ENCODE data around the gene C2orf78. TPM values are rescaled to one million over a fixed set of nuclear protein-coding genes. Genes with fewer than 3 reads are reported as not detected.

C2orf78 gene
- total and polyA plus RNA-seq, 4 donors, result 0.02 TPM; not detected in 3

DNA sequence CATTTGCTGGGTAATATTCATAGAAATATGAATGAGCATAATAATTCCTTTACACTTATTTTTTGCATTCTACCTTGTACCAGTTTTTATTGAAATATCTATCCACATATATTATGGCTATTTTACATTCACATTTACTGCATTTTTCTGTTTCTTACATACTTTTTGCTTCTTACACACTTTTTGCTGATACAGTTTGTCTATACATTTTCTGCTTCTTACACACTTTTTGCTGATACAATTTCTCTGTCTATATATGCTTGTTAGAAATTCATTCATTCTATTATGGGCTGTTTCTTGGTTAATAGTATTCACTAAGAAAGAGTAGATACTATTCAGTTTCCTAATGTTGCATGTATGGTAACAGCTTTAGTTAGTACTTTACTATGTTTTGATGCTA is 27.9 kb downstream of the C2orf78 start:
- no peaks in the 10 kb centered on the region for H3K36me3 ChIP-seq (ENCODE audit: control insufficient read depth in 4 of 4, insufficient read depth in 3 of 4, low read depth in 1 of 4, low read length in 3 of 4)

DNA sequence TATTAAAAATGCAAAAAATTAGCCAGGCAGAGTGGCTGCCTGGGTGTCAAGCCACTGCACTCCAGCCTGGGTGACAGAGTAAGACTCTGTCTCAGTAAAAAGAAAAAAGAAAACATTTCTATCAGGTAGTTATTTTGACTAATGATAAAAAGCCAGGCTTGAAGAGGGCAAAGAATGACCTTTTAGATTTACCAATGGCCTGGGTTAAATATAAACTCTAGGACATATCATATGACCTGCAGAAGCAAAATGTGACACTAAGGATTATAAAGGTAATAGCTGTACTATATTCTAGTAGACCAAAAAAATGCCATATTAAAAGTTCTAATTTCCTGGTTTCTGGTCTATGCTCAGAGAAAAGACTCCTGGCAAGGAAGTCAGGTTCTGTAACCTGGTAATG is 28.7 kb downstream of the C2orf78 start:
- no peak for DNase-seq (ENCODE audit: low spot score)
- Histone ChIP-seq H3K27me3 (ENCODE audit: control insufficient read depth in 4 of 4, insufficient read depth in 4 of 4, low read length in 3 of 4) (no peaks in the 10 kb centered on the region), H3K4me1 (ENCODE audit: control insufficient read depth in 4 of 4, insufficient read depth in 4 of 4, low read length in 3 of 4) (peaks cover 0 to 10% (median 5%) of the 10 kb centered on the region in 4 donors), H3K9me3 (ENCODE audit: control insufficient read depth in 4 of 4, low read length in 3 of 4) (no peaks in the 10 kb centered on the region), H3K36me3 (ENCODE audit: control insufficient read depth in 4 of 4, insufficient read depth in 3 of 4, low read depth in 1 of 4, low read length in 3 of 4) (no peaks in the 10 kb centered on the region), H3K4me3 (ENCODE audit: low read depth in 1 of 3, low read length in 3 of 3) (no peak overlapping the region), H3K9ac (ENCODE audit: low read depth in 1 of 2, low read length in 2 of 2) (no peak overlapping the region), H3K27ac (ENCODE audit: low read depth in 1 of 2, low read length in 2 of 2) (peak overlapping the region; percentile 12 to 35)
- TF ChIP-seq, protein P1, sequence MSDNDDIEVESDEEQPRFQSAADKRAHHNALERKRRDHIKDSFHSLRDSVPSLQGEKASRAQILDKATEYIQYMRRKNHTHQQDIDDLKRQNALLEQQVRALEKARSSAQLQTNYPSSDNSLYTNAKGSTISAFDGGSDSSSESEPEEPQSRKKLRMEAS (IDR thresholded peaks at IDR 0.05), result no peak
- TF ChIP-seq HNF4G (IDR thresholded peaks at IDR 0.05), result no peak
- TF ChIP-seq RXRA (IDR thresholded peaks at IDR 0.05), result peak; percentile 27 to 34
- no peak for TF ChIP-seq RAD21 (IDR thresholded peaks at IDR 0.05)
- TF ChIP-seq NR2F2 (IDR thresholded peaks at IDR 0.05), result no peak
- TF ChIP-seq SP1 (IDR thresholded peaks at IDR 0.05), result peak; percentile 51
- TF ChIP-seq, protein P2, sequence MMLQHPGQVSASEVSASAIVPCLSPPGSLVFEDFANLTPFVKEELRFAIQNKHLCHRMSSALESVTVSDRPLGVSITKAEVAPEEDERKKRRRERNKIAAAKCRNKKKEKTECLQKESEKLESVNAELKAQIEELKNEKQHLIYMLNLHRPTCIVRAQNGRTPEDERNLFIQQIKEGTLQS (IDR thresholded peaks at IDR 0.05), result no peak
- peak; percentile 44 to 54 for TF ChIP-seq HNF4A (conservative IDR thresholded peaks at IDR 0.05)
- TF ChIP-seq, protein P3, sequence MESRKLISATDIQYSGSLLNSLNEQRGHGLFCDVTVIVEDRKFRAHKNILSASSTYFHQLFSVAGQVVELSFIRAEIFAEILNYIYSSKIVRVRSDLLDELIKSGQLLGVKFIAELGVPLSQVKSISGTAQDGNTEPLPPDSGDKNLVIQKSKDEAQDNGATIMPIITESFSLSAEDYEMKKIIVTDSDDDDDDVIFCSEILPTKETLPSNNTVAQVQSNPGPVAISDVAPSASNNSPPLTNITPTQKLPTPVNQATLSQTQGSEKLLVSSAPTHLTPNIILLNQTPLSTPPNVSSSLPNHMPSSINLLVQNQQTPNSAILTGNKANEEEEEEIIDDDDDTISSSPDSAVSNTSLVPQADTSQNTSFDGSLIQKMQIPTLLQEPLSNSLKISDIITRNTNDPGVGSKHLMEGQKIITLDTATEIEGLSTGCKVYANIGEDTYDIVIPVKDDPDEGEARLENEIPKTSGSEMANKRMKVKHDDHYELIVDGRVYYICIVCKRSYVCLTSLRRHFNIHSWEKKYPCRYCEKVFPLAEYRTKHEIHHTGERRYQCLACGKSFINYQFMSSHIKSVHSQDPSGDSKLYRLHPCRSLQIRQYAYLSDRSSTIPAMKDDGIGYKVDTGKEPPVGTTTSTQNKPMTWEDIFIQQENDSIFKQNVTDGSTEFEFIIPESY (IDR thresholded peaks at IDR 0.05), result no peak
- TF ChIP-seq YY1 (IDR thresholded peaks at IDR 0.05), result peak; percentile 10
- TF ChIP-seq GABPA (IDR thresholded peaks at IDR 0.05 in 1 of 2, conservative IDR thresholded peaks at IDR 0.05 in 1 of 2), result peak in 1 of 2 donors; percentile 14

More for the DNA sequence above, 27.9 kb downstream of the C2orf78 start:
- DNase-seq (ENCODE audit: low spot score), result no peak
- Histone ChIP-seq H3K4me3 (ENCODE audit: low read depth in 1 of 3, low read length in 3 of 3) (no peak overlapping the region), H3K4me1 (ENCODE audit: control insufficient read depth in 4 of 4, insufficient read depth in 4 of 4, low read length in 3 of 4) (peaks cover 0 to 10% (median 5%) of the 10 kb centered on the region in 4 donors), H3K27me3 (ENCODE audit: control insufficient read depth in 4 of 4, insufficient read depth in 4 of 4, low read length in 3 of 4) (no peaks in the 10 kb centered on the region), H3K27ac (ENCODE audit: low read depth in 1 of 2, low read length in 2 of 2) (no peak overlapping the region), H3K9ac (ENCODE audit: low read depth in 1 of 2, low read length in 2 of 2) (no peak overlapping the region), H3K9me3 (ENCODE audit: control insufficient read depth in 4 of 4, low read length in 3 of 4) (no peaks in the 10 kb centered on the region)
- TF ChIP-seq, protein P3 (IDR thresholded peaks at IDR 0.05), result no peak
- no peak for TF ChIP-seq TAF1 (conservative IDR thresholded peaks at IDR 0.05)
- TF ChIP-seq, protein P4, sequence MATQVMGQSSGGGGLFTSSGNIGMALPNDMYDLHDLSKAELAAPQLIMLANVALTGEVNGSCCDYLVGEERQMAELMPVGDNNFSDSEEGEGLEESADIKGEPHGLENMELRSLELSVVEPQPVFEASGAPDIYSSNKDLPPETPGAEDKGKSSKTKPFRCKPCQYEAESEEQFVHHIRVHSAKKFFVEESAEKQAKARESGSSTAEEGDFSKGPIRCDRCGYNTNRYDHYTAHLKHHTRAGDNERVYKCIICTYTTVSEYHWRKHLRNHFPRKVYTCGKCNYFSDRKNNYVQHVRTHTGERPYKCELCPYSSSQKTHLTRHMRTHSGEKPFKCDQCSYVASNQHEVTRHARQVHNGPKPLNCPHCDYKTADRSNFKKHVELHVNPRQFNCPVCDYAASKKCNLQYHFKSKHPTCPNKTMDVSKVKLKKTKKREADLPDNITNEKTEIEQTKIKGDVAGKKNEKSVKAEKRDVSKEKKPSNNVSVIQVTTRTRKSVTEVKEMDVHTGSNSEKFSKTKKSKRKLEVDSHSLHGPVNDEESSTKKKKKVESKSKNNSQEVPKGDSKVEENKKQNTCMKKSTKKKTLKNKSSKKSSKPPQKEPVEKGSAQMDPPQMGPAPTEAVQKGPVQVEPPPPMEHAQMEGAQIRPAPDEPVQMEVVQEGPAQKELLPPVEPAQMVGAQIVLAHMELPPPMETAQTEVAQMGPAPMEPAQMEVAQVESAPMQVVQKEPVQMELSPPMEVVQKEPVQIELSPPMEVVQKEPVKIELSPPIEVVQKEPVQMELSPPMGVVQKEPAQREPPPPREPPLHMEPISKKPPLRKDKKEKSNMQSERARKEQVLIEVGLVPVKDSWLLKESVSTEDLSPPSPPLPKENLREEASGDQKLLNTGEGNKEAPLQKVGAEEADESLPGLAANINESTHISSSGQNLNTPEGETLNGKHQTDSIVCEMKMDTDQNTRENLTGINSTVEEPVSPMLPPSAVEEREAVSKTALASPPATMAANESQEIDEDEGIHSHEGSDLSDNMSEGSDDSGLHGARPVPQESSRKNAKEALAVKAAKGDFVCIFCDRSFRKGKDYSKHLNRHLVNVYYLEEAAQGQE (IDR thresholded peaks at IDR 0.05), result no peak
- no peak for TF ChIP-seq FOXA2 (IDR thresholded peaks at IDR 0.05)
- TF ChIP-seq, protein P1 (IDR thresholded peaks at IDR 0.05), result no peak
- no peak for TF ChIP-seq HNF4G (IDR thresholded peaks at IDR 0.05)
- TF ChIP-seq, protein P2 (IDR thresholded peaks at IDR 0.05), result no peak
